ENCODE data around the gene PTCD3. TPM values are rescaled to one million over a fixed set of nuclear protein-coding genes. Genes with fewer than 3 reads are reported as not detected.

PTCD3 gene
- total RNA-seq, 5 donors from 2014 or later (not counting 1 experiment from before 2014, with no cell fraction given) = 145 to 153 (median 151) TPM

GRCh38 chr2:86118130-86118529 is 12.1 kb downstream of the PTCD3 start:
- ATAC-seq (replicated peaks in 1 of 4) (no peak), DNase-seq (no peak)
- Histone ChIP-seq H3K9me3 (no peaks in the 10 kb centered on the region), H3K4me1 (ENCODE audit: control insufficient read depth in 1 of 2, extremely low read depth in 1 of 2, insufficient read depth in 2 of 2, low read length in 2 of 2) (no peaks in the 10 kb centered on the region), H3K27ac (ENCODE audit: low read length) (no peak overlapping the region), H3K4me3 (ENCODE audit: control insufficient read depth in 1 of 2, extremely low read depth in 1 of 2, low read length in 1 of 2) (no peak overlapping the region), H3K27me3 (replicated peaks in 1 of 2; ENCODE audit: control insufficient read depth in 2 of 2, extremely low read depth in 1 of 2, insufficient read depth in 2 of 2, low read length in 1 of 2) (no peaks in the 10 kb centered on the region), H3K36me3 (ENCODE audit: control insufficient read depth in 2 of 2, extremely low read depth in 1 of 2, insufficient read depth in 1 of 2, low read length in 1 of 2) (peaks cover 2 to 97% of the 10 kb centered on the region in 2 donors)
- ChIA-PET CTCF (no interaction called here), POLR2A (interaction anchor here in 1 of 2 donors (0.6 kb wide), 1 partner anchor 549 kb away, joined by 3 read pairs; no protein-coding TSS in a partner anchor)
- H3K27ac Mint-ChIP-seq = no peak overlapping the region
- H3K4me3 Mint-ChIP-seq = no peak overlapping the region
- no CpG with 5 or more reads among the region's 2 CpGs for WGBS (ENCODE audit: insufficient coverage)
- peaks cover 0 to 9% (median 5%) of the 10 kb centered on the region in 3 donors for H3K4me1 Mint-ChIP-seq
- H3K27me3 Mint-ChIP-seq = no peaks in the 10 kb centered on the region
- peaks cover 62% of the 10 kb centered on the region for H3K36me3 Mint-ChIP-seq
- H3K9me3 Mint-ChIP-seq = no peaks in the 10 kb centered on the region

GRCh38 chr2:86123328-86123925 is 17.4 kb downstream of the PTCD3 start:
- H3K4me3 Mint-ChIP-seq = no peak overlapping the region
- no peak for ATAC-seq (replicated peaks in 1 of 4)
- no peak for DNase-seq
- Histone ChIP-seq H3K36me3 (ENCODE audit: control insufficient read depth in 2 of 2, extremely low read depth in 1 of 2, insufficient read depth in 1 of 2, low read length in 1 of 2) (peaks cover 10 to 96% of the 10 kb centered on the region in 2 donors), H3K27ac (ENCODE audit: low read length) (no peak overlapping the region), H3K27me3 (replicated peaks in 1 of 2; ENCODE audit: control insufficient read depth in 2 of 2, extremely low read depth in 1 of 2, insufficient read depth in 2 of 2, low read length in 1 of 2) (no peaks in the 10 kb centered on the region), H3K9me3 (no peaks in the 10 kb centered on the region), H3K4me3 (ENCODE audit: control insufficient read depth in 1 of 2, extremely low read depth in 1 of 2, low read length in 1 of 2) (no peak overlapping the region), H3K4me1 (ENCODE audit: control insufficient read depth in 1 of 2, extremely low read depth in 1 of 2, insufficient read depth in 2 of 2, low read length in 2 of 2) (no peaks in the 10 kb centered on the region)
- ChIA-PET CTCF (no interaction called here), POLR2A (no interaction called here)
- no peak overlapping the region for H3K27ac Mint-ChIP-seq
- WGBS (ENCODE audit: insufficient coverage) = 100% methylated on average over 1 of the region's 5 CpGs
- no peaks in the 10 kb centered on the region for H3K27me3 Mint-ChIP-seq
- no peaks in the 10 kb centered on the region for H3K4me1 Mint-ChIP-seq
- H3K36me3 Mint-ChIP-seq = peaks cover 65% of the 10 kb centered on the region
- H3K9me3 Mint-ChIP-seq = no peaks in the 10 kb centered on the region

- ChIA-PET CTCF (no interaction called here), POLR2A (no interaction called here)
- Histone ChIP-seq H3K4me3 (ENCODE audit: control insufficient read depth in 1 of 2, extremely low read depth in 1 of 2, low read length in 1 of 2) (no peak overlapping the region), H3K36me3 (ENCODE audit: control insufficient read depth in 2 of 2, extremely low read depth in 1 of 2, insufficient read depth in 1 of 2, low read length in 1 of 2) (peaks cover 10 to 96% of the 10 kb centered on the region in 2 donors), H3K9me3 (no peaks in the 10 kb centered on the region), H3K4me1 (ENCODE audit: control insufficient read depth in 1 of 2, extremely low read depth in 1 of 2, insufficient read depth in 2 of 2, low read length in 2 of 2) (no peaks in the 10 kb centered on the region), H3K27ac (ENCODE audit: low read length) (no peak overlapping the region), H3K27me3 (replicated peaks in 1 of 2; ENCODE audit: control insufficient read depth in 2 of 2, extremely low read depth in 1 of 2, insufficient read depth in 2 of 2, low read length in 1 of 2) (no peaks in the 10 kb centered on the region)
- Mint-ChIP-seq H3K27ac (no peak overlapping the region), H3K27me3 (no peaks in the 10 kb centered on the region), H3K4me1 (no peaks in the 10 kb centered on the region), H3K36me3 (peaks cover 64% of the 10 kb centered on the region), H3K4me3 (no peak overlapping the region), H3K9me3 (no peaks in the 10 kb centered on the region)
- DNase-seq (no peak), ATAC-seq (replicated peaks in 1 of 4) (no peak)
- no CpG with 5 or more reads among the region's 5 CpGs for WGBS (ENCODE audit: insufficient coverage)
These were observed 18.6 kb downstream of the PTCD3 start for GRCh38 chr2:86124683-86125082.

- Mint-ChIP-seq H3K9me3 (no peaks in the 10 kb centered on the region), H3K4me1 (peaks cover 8 to 10% (median 10%) of the 10 kb centered on the region in 3 donors), H3K4me3 (no peak overlapping the region), H3K27me3 (no peaks in the 10 kb centered on the region), H3K36me3 (peaks cover 86% of the 10 kb centered on the region), H3K27ac (no peak overlapping the region)
- H3K4me3 ChIP-seq (ENCODE audit: control insufficient read depth in 1 of 2, extremely low read depth in 1 of 2, low read length in 1 of 2) = no peak overlapping the region
- ChIA-PET POLR2A (no interaction called here), CTCF (interaction anchor here in 1 of 2 donors (0.6 kb wide), 1 partner anchor 50 kb away, joined by 4 read pairs; no protein-coding TSS in a partner anchor)
- DNase-seq (no peak), ATAC-seq (replicated peaks in 1 of 4) (no peak)
- H3K9me3 ChIP-seq = no peaks in the 10 kb centered on the region
- 40% methylated on average over 1 of the region's 4 CpGs for WGBS (ENCODE audit: insufficient coverage)
- H3K4me1 ChIP-seq (ENCODE audit: control insufficient read depth in 1 of 2, extremely low read depth in 1 of 2, insufficient read depth in 2 of 2, low read length in 2 of 2) = peaks cover under 1 to 4% of the 10 kb centered on the region in 2 experiments
- H3K27me3 ChIP-seq (replicated peaks in 1 of 2; ENCODE audit: control insufficient read depth in 2 of 2, extremely low read depth in 1 of 2, insufficient read depth in 2 of 2, low read length in 1 of 2) = no peaks in the 10 kb centered on the region
- H3K36me3 ChIP-seq (ENCODE audit: control insufficient read depth in 2 of 2, extremely low read depth in 1 of 2, insufficient read depth in 1 of 2, low read length in 1 of 2) = peaks cover 36 to 95% of the 10 kb centered on the region in 2 donors
- H3K27ac ChIP-seq (ENCODE audit: low read length) = no peak overlapping the region
These were observed 28.7 kb downstream of the PTCD3 start for GRCh38 chr2:86134709-86135108.

- Mint-ChIP-seq H3K4me3 (no peak overlapping the region), H3K9me3 (no peaks in the 10 kb centered on the region), H3K4me1 (peaks cover 9 to 19% (median 17%) of the 10 kb centered on the region in 3 donors), H3K27me3 (no peaks in the 10 kb centered on the region), H3K36me3 (peaks cover 81% of the 10 kb centered on the region), H3K27ac (no peak overlapping the region)
- ChIA-PET CTCF (no interaction called here), POLR2A (no interaction called here)
- no peaks in the 10 kb centered on the region for H3K27me3 ChIP-seq (replicated peaks in 1 of 2; ENCODE audit: control insufficient read depth in 2 of 2, extremely low read depth in 1 of 2, insufficient read depth in 2 of 2, low read length in 1 of 2)
- ATAC-seq (replicated peaks in 1 of 4) = no peak
- H3K27ac ChIP-seq (ENCODE audit: low read length) = no peak overlapping the region
- peaks cover 28 to 91% of the 10 kb centered on the region in 2 donors for H3K36me3 ChIP-seq (ENCODE audit: control insufficient read depth in 2 of 2, extremely low read depth in 1 of 2, insufficient read depth in 1 of 2, low read length in 1 of 2)
- DNase-seq = no peak
- 98% methylated on average over 5 of the region's 5 CpGs for WGBS (ENCODE audit: insufficient coverage)
- H3K4me1 ChIP-seq (ENCODE audit: control insufficient read depth in 1 of 2, extremely low read depth in 1 of 2, insufficient read depth in 2 of 2, low read length in 2 of 2) = peaks cover 2 to 4% of the 10 kb centered on the region in 2 experiments
- H3K9me3 ChIP-seq = no peaks in the 10 kb centered on the region
- no peak overlapping the region for H3K4me3 ChIP-seq (ENCODE audit: control insufficient read depth in 1 of 2, extremely low read depth in 1 of 2, low read length in 1 of 2)
These were observed 29.6 kb downstream of the PTCD3 start for GRCh38 chr2:86135653-86136052.

GRCh38 chr2:86136141-86136540 is 30.1 kb downstream of the PTCD3 start:
- ATAC-seq (replicated peaks in 1 of 4) = no peak
- WGBS (ENCODE audit: insufficient coverage) = 70% methylated on average over 2 of the region's 2 CpGs
- Histone ChIP-seq H3K36me3 (ENCODE audit: control insufficient read depth in 2 of 2, extremely low read depth in 1 of 2, insufficient read depth in 1 of 2, low read length in 1 of 2) (peaks cover 25 to 88% of the 10 kb centered on the region in 2 donors), H3K27me3 (replicated peaks in 1 of 2; ENCODE audit: control insufficient read depth in 2 of 2, extremely low read depth in 1 of 2, insufficient read depth in 2 of 2, low read length in 1 of 2) (no peaks in the 10 kb centered on the region), H3K9me3 (no peaks in the 10 kb centered on the region), H3K4me1 (ENCODE audit: control insufficient read depth in 1 of 2, extremely low read depth in 1 of 2, insufficient read depth in 2 of 2, low read length in 2 of 2) (peaks cover 2 to 4% of the 10 kb centered on the region in 2 experiments), H3K27ac (ENCODE audit: low read length) (no peak overlapping the region), H3K4me3 (ENCODE audit: control insufficient read depth in 1 of 2, extremely low read depth in 1 of 2, low read length in 1 of 2) (no peak overlapping the region)
- Mint-ChIP-seq H3K36me3 (peaks cover 80% of the 10 kb centered on the region), H3K4me3 (no peak overlapping the region), H3K4me1 (peaks cover 9 to 19% (median 17%) of the 10 kb centered on the region in 3 donors), H3K27me3 (no peaks in the 10 kb centered on the region), H3K27ac (no peak overlapping the region), H3K9me3 (no peaks in the 10 kb centered on the region)
- DNase-seq = no peak
- CTCF ChIA-PET = no interaction called here
- POLR2A ChIA-PET = interaction anchor here in 1 of 2 donors (0.5 kb wide), 1 partner anchor 24 kb away, joined by 8 read pairs; no protein-coding TSS in a partner anchor

Measured in T-cell (primary cell).